Measurements from ENCODE around the gene PDIA5.

The PDIA5 gene

GRCh38 chr3:123072564-123072963 is 5.7 kb downstream of the PDIA5 start:
- no peak for DNase-seq

- no peak for DNase-seq
These were observed 8.5 kb downstream of the PDIA5 start for GRCh38 chr3:123075359-123075758.

GRCh38 chr3:123076112-123076495 is 9.3 kb downstream of the PDIA5 start:
- DNase-seq: no peak

- DNase-seq: peak; percentile 41
These were observed 9.9 kb downstream of the PDIA5 start for GRCh38 chr3:123076496-123077418.

GRCh38 chr3:123078101-123078500 is 11.3 kb downstream of the PDIA5 start:
- no peak for DNase-seq

GRCh38 chr3:123080864-123081562 is 14.2 kb downstream of the PDIA5 start:
- no peak for DNase-seq

- no peak for DNase-seq
These were observed 15.0 kb downstream of the PDIA5 start for GRCh38 chr3:123081718-123082369.

- DNase-seq: no peak
These were observed 15.7 kb downstream of the PDIA5 start for GRCh38 chr3:123082370-123083065.

GRCh38 chr3:123083383-123084124 is 16.7 kb downstream of the PDIA5 start:
- DNase-seq: no peak

- no peak for DNase-seq
These were observed 17.4 kb downstream of the PDIA5 start for GRCh38 chr3:123084192-123084591.

- DNase-seq: no peak
These were observed 18.0 kb downstream of the PDIA5 start for GRCh38 chr3:123084738-123085237.

GRCh38 chr3:123085293-123085931 is 18.6 kb downstream of the PDIA5 start:
- no peak for DNase-seq

GRCh38 chr3:123085932-123086627 is 19.3 kb downstream of the PDIA5 start:
- no peak for DNase-seq

- no peak for DNase-seq
These were observed 21.6 kb downstream of the PDIA5 start for GRCh38 chr3:123088387-123088786.

- no peak for DNase-seq
These were observed 22.9 kb downstream of the PDIA5 start for GRCh38 chr3:123089611-123090331.

GRCh38 chr3:123090728-123091531 is 24.1 kb downstream of the PDIA5 start:
- DNase-seq: peak; percentile 88

GRCh38 chr3:123092243-123092642 is 25.4 kb downstream of the PDIA5 start:
- DNase-seq: no peak

- no peak for DNase-seq
These were observed 26.9 kb downstream of the PDIA5 start for GRCh38 chr3:123093696-123094095.

Measured in NCI-H2081 treated with DMSO at 0.1 percent for 48 hours (cell line).